Sigmoid colon (tissue), 3 donors: ENCODE measurements around the gene TUT4.

Experiments
- POLR2A ChIP-seq, 2 donors: fragments of 450-650 bp; IDR thresholded peaks; one replicate each; pipeline ENCODE4 v1.6.1; 2016; ENCODE audit warnings: antibody characterized with exemption in 2 of 2, mild to moderate bottlenecking in 2 of 2, moderate library complexity in 2 of 2
- TF ChIP-seq, protein P1 (sequence below), 4 experiments: fragments of 450-650 bp in 3 of 4; fragments of 200-600 bp in 1 of 4; IDR thresholded peaks; one replicate each; pipeline ENCODE4 v1.5.1; 2016 to 2019; ENCODE audit warnings: antibody characterized with exemption in 4 of 4, mild to moderate bottlenecking in 3 of 4, moderate library complexity in 2 of 4

DNA sequence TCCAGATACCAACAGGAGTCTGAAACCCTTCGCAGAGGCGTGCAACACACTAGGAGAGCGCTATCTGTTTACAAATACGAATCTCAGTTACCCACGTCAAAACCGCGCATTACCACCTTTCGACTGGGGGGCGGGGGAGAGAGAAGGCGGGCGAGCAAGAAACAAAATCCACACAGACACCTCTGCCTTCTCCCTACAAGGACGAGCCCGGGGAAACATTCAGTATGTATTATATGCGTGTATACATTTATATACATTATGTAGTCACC lies 722 bp downstream of the TUT4 start:
- TF ChIP-seq, protein P1, sequence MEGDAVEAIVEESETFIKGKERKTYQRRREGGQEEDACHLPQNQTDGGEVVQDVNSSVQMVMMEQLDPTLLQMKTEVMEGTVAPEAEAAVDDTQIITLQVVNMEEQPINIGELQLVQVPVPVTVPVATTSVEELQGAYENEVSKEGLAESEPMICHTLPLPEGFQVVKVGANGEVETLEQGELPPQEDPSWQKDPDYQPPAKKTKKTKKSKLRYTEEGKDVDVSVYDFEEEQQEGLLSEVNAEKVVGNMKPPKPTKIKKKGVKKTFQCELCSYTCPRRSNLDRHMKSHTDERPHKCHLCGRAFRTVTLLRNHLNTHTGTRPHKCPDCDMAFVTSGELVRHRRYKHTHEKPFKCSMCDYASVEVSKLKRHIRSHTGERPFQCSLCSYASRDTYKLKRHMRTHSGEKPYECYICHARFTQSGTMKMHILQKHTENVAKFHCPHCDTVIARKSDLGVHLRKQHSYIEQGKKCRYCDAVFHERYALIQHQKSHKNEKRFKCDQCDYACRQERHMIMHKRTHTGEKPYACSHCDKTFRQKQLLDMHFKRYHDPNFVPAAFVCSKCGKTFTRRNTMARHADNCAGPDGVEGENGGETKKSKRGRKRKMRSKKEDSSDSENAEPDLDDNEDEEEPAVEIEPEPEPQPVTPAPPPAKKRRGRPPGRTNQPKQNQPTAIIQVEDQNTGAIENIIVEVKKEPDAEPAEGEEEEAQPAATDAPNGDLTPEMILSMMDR (IDR thresholded peaks at IDR 0.05): no peak
- TF ChIP-seq POLR2A (IDR thresholded peaks at IDR 0.05): no peak
